Breast epithelium (tissue), 3 donors: ENCODE data around the gene NR2E3.

Source experiments
- CTCF ChIP-seq, 3 donors: fragments of 450-650 bp; IDR thresholded peaks; one replicate each; pipeline ENCODE4 v1.5.1; 2016 to 2017; ENCODE audit warnings: antibody characterized with exemption in 3 of 3, mild to moderate bottlenecking in 3 of 3, moderate library complexity in 3 of 3
- POLR2A ChIP-seq: fragments of 450-650 bp; IDR thresholded peaks from one replicate; pipeline ENCODE4 v1.6.1; 2016; ENCODE audit warnings: antibody characterized with exemption, mild to moderate bottlenecking, moderate library complexity

GRCh38 chr15:71810256-71811035, at the start of gene NR2E3:
- TF ChIP-seq POLR2A (no peak), CTCF (IDR thresholded peaks at IDR 0.05) (no peak)
